Coronary artery (tissue), 2 donors: ENCODE measurements around the gene LHX2.

Experiments used
- DNase-seq: peaks from one replicate; pipeline ENCODE4 v3.0.0-alpha.2; 2017; ENCODE audit warnings: low spot score
- H3K27ac ChIP-seq, 2 donors: fragments of 200-600 bp; sonication (generic); one replicate each; pipeline ENCODE4 v1.5.1; 2016 to 2019
- H3K4me3 ChIP-seq: fragments of 200-600 bp; sonication (generic); 2 replicates; pipeline ENCODE4 v1.5.1; 2016; ENCODE audit warnings: mild to moderate bottlenecking, moderate library complexity
- TF ChIP-seq, protein P1 (sequence below): fragments of 200-600 bp; sonication (generic); IDR thresholded peaks from one replicate; pipeline ENCODE4 v1.5.1; 2019; ENCODE audit warnings: antibody characterized with exemption

Gene LHX2

DNA sequence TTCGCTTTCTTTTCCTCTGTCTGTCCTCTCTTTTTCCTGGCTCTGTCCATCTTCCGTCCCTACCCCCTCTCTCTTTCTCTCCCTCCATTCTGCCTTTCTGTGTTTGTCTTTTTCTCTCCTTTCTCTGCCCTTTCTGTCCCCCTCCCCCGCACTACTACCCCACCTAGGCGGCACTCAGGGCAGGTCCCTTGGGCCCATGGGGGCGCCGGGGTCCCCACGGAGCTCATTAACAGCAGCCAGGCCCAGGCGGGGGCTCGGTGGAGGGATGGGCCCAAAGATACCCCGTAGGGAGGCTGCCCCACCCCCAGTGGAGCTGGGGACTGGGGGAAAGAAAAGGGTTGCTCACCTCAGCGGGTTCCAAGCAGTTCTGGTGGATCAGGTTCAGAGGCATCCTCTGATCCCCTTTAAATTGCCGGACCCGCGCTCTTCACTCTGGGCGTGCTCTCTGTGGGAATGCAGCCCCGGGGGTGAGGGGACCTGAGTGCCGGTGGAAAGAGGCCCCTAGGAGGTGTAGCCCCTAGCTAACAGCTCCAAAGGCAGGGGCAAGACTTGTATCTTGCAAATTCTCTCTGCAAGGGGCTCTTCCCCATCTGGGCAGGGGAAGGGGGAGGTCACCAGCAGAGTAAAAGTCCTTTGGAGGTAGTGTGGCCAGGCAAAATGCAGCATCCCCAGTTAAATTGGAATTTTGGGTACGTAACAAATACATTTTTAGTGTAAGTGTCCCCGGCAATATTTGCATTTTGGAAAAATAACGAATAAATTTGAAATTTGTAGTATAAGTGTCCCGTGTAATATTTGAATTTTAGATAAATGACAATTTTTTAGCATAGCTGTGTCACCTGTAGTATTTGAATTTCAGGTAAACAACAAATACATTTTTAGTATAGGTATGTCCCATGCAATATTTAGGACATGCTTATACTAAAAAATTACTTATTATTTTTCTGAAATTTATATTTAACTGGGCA is 7.4 kb downstream of the LHX2 start:
- TF ChIP-seq, protein P1, sequence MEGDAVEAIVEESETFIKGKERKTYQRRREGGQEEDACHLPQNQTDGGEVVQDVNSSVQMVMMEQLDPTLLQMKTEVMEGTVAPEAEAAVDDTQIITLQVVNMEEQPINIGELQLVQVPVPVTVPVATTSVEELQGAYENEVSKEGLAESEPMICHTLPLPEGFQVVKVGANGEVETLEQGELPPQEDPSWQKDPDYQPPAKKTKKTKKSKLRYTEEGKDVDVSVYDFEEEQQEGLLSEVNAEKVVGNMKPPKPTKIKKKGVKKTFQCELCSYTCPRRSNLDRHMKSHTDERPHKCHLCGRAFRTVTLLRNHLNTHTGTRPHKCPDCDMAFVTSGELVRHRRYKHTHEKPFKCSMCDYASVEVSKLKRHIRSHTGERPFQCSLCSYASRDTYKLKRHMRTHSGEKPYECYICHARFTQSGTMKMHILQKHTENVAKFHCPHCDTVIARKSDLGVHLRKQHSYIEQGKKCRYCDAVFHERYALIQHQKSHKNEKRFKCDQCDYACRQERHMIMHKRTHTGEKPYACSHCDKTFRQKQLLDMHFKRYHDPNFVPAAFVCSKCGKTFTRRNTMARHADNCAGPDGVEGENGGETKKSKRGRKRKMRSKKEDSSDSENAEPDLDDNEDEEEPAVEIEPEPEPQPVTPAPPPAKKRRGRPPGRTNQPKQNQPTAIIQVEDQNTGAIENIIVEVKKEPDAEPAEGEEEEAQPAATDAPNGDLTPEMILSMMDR, result no peak
- Histone ChIP-seq H3K27ac (no peak overlapping the region), H3K4me3 (peak overlapping the region; percentile 51)
- no peak for DNase-seq

DNA sequence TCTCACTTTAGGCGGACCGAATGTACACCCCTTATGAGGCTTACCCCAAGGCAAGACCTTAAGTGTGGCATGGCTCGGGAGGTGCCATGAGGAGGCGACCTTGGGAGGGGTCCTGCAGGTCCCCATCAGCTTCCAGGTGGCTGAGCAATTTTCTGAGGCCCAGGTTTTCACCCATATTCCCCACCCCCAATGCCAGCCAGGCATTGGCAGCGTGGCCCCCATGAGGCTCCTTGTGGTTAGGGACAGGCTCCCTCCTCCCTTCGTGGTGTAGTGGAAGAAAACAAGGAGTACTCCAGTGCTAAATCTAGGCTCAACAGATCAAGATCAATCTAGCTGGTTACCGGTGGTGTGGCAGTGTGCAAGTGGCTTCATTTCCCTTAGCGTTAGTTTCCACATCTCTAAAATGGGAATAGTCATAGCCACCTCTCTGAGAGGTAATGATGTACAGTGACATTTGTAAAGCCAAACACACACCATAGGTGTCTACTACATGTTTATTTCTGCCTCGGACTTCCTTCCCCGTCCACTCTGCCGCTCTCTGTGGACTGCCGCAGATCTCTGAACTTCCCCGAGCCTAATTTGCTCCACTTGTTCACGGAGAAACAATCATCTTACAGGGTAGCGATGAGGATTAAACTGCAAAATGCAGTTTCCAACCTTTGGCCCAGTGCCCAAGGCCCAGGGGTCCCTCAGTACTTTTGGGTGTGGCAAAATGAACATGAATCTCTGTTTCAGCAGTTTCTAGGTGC is 8.4 kb downstream of the LHX2 start:
- H3K4me3 ChIP-seq, result no peak overlapping the region
- TF ChIP-seq, protein P1, result no peak
- no peak for DNase-seq
- no peak overlapping the region for H3K27ac ChIP-seq

DNA sequence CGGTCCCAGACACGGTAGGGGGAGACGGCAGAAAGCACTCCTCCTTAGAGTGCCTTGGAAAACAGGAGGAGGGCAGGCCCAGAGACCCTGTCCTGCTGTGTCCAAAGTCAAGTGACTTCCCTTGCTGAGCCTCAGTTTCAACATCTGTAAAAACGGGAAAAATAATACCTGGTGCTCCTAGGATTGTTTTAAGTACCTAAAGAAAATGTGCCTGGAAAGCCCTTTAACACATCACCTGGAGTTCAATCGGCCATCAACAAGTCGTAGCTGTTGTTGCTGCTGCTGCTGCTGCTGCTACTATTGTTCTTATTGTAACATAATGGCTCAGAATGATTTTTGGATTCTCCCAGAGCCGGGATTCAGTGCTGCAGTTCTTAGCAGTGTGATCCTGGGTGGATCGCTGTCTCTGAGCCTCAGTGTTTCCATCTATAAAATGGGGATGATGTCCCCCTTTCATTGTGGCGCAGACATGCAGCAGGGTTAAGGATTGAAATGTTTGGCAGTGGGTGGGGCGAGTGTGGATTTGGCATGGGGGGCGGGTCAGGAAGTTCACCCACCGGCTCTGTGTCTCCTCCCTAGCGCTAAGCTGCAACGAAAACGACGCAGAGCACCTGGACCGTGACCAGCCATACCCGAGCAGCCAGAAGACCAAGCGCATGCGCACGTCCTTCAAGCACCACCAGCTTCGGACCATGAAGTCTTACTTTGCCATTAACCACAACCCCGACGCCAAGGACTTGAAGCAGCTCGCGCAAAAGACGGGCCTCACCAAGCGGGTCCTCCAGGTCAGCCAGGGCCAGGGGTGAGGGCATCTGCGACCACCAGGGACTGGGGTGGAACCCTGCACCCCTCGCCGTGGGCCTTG is 9.2 kb downstream of the LHX2 start:
- Histone ChIP-seq H3K27ac (no peak overlapping the region), H3K4me3 (no peak overlapping the region)
- TF ChIP-seq, protein P1, result no peak
- no peak for DNase-seq

DNA sequence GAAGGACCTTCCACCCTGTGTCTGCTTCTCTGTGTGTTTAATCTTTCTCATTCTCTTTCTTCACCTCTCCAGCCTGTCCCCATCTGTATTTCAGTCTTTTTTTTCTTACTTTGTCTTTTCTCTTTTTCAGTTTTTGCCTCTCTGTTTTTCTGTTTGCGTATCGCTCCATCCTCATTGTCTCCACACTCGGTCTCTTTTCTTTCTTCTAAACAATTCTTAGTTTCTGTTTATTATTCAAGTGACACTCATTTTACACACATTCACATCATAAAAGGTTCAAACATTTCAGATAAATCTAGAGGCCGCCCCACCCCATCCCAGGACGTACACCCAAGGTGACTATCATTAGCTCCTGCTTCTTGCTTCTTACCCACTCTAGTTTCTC is 9.8 kb downstream of the LHX2 start:
- Histone ChIP-seq H3K4me3 (no peak overlapping the region), H3K27ac (no peak overlapping the region)
- TF ChIP-seq, protein P1, result no peak
- DNase-seq, result no peak

DNA sequence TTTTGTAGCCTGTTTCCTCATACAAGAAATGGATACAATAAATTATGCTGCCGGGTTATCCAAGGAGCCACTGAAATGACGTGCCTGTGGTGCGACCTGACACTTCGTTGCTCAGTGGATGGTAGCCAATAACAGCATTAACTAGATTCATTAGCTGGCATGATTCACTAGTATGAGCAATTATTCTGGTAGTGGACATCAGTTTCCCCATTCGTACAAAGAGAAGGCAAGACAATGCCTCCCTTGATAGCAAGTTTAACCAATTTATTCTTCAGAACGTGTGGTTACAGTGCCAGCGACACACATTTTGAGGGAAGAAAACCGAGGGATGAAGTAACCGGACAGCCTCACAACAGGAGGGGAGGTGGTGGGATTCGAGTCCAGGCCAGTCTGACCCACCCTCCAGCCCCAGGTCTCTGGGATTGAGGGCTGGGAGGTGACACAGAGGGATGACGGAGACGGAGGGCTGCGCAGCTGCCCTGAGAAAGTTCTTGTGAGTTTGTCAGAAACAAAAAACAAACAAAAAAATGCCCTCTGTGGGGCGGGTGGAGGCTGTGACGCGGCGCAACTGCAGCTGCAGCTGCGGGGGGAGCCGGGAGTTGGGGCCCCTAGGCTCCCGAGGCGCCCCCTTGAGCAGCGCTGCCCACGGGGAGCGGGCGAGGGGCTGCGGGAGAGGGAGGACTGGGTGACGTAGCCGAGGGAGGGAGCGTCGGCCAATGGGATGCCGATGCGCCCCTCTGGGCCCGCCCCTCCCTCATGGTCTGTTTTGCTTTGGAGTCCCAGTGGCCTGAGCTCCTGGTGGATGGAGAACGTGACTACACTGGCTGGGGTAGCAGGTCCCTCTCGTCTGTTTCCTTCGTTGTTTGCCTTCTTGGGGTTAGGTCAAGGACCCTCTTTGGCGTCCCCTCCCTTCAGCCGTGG is 10.9 kb downstream of the LHX2 start:
- no peak overlapping the region for H3K27ac ChIP-seq
- DNase-seq, result no peak
- no peak overlapping the region for H3K4me3 ChIP-seq
- TF ChIP-seq, protein P1, result no peak

DNA sequence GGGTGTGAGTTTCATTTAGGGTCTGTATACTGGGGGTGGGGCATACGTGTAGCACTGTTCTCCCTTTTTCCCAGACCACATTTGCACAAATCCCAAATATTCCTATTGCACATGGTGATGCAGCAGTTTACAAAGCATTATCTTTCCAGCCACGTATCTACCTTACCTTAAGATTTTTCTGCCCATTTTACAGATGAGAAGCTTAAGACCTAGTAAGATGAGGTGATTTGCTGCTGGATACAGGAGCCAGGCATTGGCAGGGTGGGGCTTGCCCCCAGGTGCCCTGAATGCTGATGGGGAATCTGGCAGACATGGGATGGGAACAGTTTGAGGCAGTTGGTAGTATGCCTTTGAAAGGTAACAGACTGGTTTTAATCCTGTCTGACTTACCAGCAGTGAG is 12.5 kb downstream of the LHX2 start:
- TF ChIP-seq, protein P1, result no peak
- no peak overlapping the region for H3K27ac ChIP-seq
- H3K4me3 ChIP-seq, result no peak overlapping the region
- no peak for DNase-seq
